ENCODE measurements around the gene CACNA1D.

CACNA1D gene

GRCh38 chr3:53495520-53496391 lies 1.3 kb downstream of the CACNA1D start:
- no peak for ATAC-seq

GRCh38 chr3:53496392-53496670 lies 1.9 kb downstream of the CACNA1D start:
- ATAC-seq, result no peak

GRCh38 chr3:53496984-53497383 lies 2.6 kb downstream of the CACNA1D start:
- ATAC-seq, result no peak

GRCh38 chr3:53498806-53499641 lies 4.6 kb downstream of the CACNA1D start:
- no peak for ATAC-seq

- no peak for ATAC-seq
These were observed 5.9 kb downstream of the CACNA1D start for GRCh38 chr3:53500165-53500777.

GRCh38 chr3:53501178-53501577 lies 6.8 kb downstream of the CACNA1D start:
- no peak for ATAC-seq

- ATAC-seq, result no peak
These were observed 8.3 kb downstream of the CACNA1D start for GRCh38 chr3:53502737-53503136.

- ATAC-seq, result no peak
These were observed 8.8 kb downstream of the CACNA1D start for GRCh38 chr3:53503195-53503594.

- ATAC-seq, result no peak
These were observed 11.8 kb downstream of the CACNA1D start for GRCh38 chr3:53506110-53506762.

- no peak for ATAC-seq
These were observed 12.3 kb downstream of the CACNA1D start for GRCh38 chr3:53506763-53507145.

- no peak for ATAC-seq
These were observed 15.1 kb downstream of the CACNA1D start for GRCh38 chr3:53509494-53509893.

GRCh38 chr3:53510508-53510907 lies 16.1 kb downstream of the CACNA1D start:
- no peak for ATAC-seq

- ATAC-seq, result no peak
These were observed 16.8 kb downstream of the CACNA1D start for GRCh38 chr3:53511246-53511645.

- peak; percentile 69 to 80 for ATAC-seq
These were observed 19.3 kb downstream of the CACNA1D start for GRCh38 chr3:53513556-53514190.

- no peak for ATAC-seq
These were observed 21.9 kb downstream of the CACNA1D start for GRCh38 chr3:53516339-53516738.

- ATAC-seq, result no peak
These were observed 24.1 kb downstream of the CACNA1D start for GRCh38 chr3:53518495-53518981.

- ATAC-seq, result no peak
These were observed 24.8 kb downstream of the CACNA1D start for GRCh38 chr3:53519065-53519709.

GRCh38 chr3:53523346-53523745 lies 28.9 kb downstream of the CACNA1D start:
- no peak for ATAC-seq

GRCh38 chr3:53524566-53524965 lies 30.2 kb downstream of the CACNA1D start:
- ATAC-seq, result no peak

- ATAC-seq, result no peak
These were observed 31.6 kb downstream of the CACNA1D start for GRCh38 chr3:53525765-53526703.

GRCh38 chr3:53526704-53527055 lies 32.3 kb downstream of the CACNA1D start:
- ATAC-seq, result no peak

Measured in activated CD4-positive, CD25-positive, alpha-beta regulatory T cell treated with anti-CD3 and anti-CD28 coated beads, Interleukin-2, amount 50 U/mL, for 24 hours (primary cell).